ENCODE measurements around the gene RTL10. TPM values are rescaled to one million over a fixed set of nuclear protein-coding genes. Genes with fewer than 3 reads are reported as not detected.

RTL10 gene
- total RNA-seq, 1 experiment from 2014 or later = 21.5 TPM

GRCh38 chr22:19819911-19820879 lies 34.5 kb downstream of the RTL10 start:
- no peaks in the 10 kb centered on the region for H3K36me3 Mint-ChIP-seq
- TF ChIP-seq, protein P1, sequence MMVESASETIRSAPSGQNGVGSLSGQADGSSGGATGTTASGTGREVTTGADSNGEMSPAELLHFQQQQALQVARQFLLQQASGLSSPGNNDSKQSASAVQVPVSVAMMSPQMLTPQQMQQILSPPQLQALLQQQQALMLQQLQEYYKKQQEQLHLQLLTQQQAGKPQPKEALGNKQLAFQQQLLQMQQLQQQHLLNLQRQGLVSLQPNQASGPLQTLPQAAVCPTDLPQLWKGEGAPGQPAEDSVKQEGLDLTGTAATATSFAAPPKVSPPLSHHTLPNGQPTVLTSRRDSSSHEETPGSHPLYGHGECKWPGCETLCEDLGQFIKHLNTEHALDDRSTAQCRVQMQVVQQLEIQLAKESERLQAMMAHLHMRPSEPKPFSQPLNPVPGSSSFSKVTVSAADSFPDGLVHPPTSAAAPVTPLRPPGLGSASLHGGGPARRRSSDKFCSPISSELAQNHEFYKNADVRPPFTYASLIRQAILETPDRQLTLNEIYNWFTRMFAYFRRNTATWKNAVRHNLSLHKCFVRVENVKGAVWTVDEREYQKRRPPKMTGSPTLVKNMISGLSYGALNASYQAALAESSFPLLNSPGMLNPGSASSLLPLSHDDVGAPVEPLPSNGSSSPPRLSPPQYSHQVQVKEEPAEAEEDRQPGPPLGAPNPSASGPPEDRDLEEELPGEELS (CRISPR knock-in tag; IDR thresholded peaks at IDR 0.05) = no peak
- TF ChIP-seq RORB (CRISPR knock-in tag; IDR thresholded peaks at IDR 0.05) (no peak), GTF2I (CRISPR knock-in tag; conservative IDR thresholded peaks at IDR 0.05) (no peak), ZNF281 (CRISPR knock-in tag; IDR thresholded peaks at IDR 0.05) (no peak), SMAD4 (CRISPR knock-in tag; IDR thresholded peaks at IDR 0.05) (no peak), ZMAT4 (CRISPR knock-in tag; IDR thresholded peaks at IDR 0.05) (no peak), IRF2 (CRISPR knock-in tag; IDR thresholded peaks at IDR 0.05; ENCODE audit: borderline replicate concordance, low read depth) (no peak), AFF4 (CRISPR knock-in tag; IDR thresholded peaks at IDR 0.05; ENCODE audit: borderline replicate concordance) (no peak), ZNF263 (CRISPR knock-in tag; IDR thresholded peaks at IDR 0.05; ENCODE audit: low read depth) (no peak), ZNF416 (CRISPR knock-in tag; IDR thresholded peaks at IDR 0.05) (no peak), FOXJ3 (CRISPR knock-in tag; IDR thresholded peaks at IDR 0.05; ENCODE audit: borderline replicate concordance) (no peak), AR (CRISPR knock-in tag; IDR thresholded peaks at IDR 0.05) (no peak), NFE2L1 (CRISPR knock-in tag; IDR thresholded peaks at IDR 0.05) (no peak), NR1H2 (CRISPR knock-in tag; IDR thresholded peaks at IDR 0.05) (no peak), SOX15 (CRISPR knock-in tag; IDR thresholded peaks at IDR 0.05) (no peak), JUN (CRISPR knock-in tag; IDR thresholded peaks at IDR 0.05) (no peak), CREM (CRISPR knock-in tag; IDR thresholded peaks at IDR 0.05) (no peak), ZNF317 (CRISPR knock-in tag; IDR thresholded peaks at IDR 0.05; ENCODE audit: borderline replicate concordance, low read depth) (no peak)
- H3K4me1 Mint-ChIP-seq = peaks cover 5% of the 10 kb centered on the region; the same call in 1 of the 2 replicates
- no peak overlapping the region for H3K4me3 Mint-ChIP-seq
- H3K9me3 Mint-ChIP-seq = no peaks in the 10 kb centered on the region
- ATAC-seq = no peak
- H3K27ac Mint-ChIP-seq = no peak overlapping the region
- ChIA-PET POLR2A (no interaction called here), CTCF (interaction anchor here (0.6 to 4.0 kb wide), 9 partner anchors 13 to 140 kb away, joined by 3 to 13 read pairs (median 3); no protein-coding TSS in a partner anchor)
- DNase-seq (ENCODE audit: low spot score) = no peak
- no peaks in the 10 kb centered on the region; the same call in 1 of the 2 replicates for H3K27me3 Mint-ChIP-seq (ENCODE audit: low read depth)
